Neural progenitor cell (in vitro differentiated cells): ENCODE data around the gene ZNF664.
"Not testable (repeated sequence)": the region's sequence is repeated elsewhere in the genome, so short reads cannot be mapped to it uniquely, and the experiment has no call there.

Experiments used
- EZH2 ChIP-seq: fragments of 200-600 bp; sonication (generic); IDR thresholded peaks from 2 replicates; pipeline ENCODE4 v1.6.1; 2017; ENCODE audit warnings: antibody characterized with exemption, mild to moderate bottlenecking, moderate library complexity
- EZH2phosphoT487 ChIP-seq: fragments of 200-600 bp; sonication (generic); IDR thresholded peaks from 2 replicates; pipeline ENCODE4 v1.6.1; 2017; ENCODE audit warnings: antibody characterized with exemption
- TF ChIP-seq, protein P1 (sequence below): fragments of 200-600 bp; sonication (generic); IDR thresholded peaks from 2 replicates; pipeline ENCODE4 v1.5.1; 2017; ENCODE audit warnings: antibody characterized with exemption, mild to moderate bottlenecking

DNA sequence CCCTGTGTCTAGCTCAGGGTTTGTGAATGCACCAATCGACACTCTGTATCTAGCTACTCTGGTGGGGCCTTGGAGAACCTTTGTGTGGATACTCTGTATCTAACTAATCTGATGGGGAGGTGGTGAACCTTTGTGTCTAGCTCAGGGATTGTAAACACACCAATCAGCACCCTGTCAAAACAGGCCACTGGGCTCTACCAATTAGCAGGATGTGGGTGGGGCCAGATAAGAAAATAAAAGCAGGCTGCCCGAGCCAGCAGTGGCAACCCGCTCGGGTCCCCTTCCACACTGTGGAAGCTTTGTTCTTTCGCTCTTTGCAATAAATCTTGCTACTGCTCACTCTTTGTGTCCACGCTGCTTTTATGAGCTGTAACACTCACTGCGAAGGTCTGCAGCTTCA is 25.5 kb upstream of the ZNF664 start:
- TF ChIP-seq, protein P1, sequence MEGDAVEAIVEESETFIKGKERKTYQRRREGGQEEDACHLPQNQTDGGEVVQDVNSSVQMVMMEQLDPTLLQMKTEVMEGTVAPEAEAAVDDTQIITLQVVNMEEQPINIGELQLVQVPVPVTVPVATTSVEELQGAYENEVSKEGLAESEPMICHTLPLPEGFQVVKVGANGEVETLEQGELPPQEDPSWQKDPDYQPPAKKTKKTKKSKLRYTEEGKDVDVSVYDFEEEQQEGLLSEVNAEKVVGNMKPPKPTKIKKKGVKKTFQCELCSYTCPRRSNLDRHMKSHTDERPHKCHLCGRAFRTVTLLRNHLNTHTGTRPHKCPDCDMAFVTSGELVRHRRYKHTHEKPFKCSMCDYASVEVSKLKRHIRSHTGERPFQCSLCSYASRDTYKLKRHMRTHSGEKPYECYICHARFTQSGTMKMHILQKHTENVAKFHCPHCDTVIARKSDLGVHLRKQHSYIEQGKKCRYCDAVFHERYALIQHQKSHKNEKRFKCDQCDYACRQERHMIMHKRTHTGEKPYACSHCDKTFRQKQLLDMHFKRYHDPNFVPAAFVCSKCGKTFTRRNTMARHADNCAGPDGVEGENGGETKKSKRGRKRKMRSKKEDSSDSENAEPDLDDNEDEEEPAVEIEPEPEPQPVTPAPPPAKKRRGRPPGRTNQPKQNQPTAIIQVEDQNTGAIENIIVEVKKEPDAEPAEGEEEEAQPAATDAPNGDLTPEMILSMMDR = not testable (repeated sequence)
- TF ChIP-seq EZH2, EZH2phosphoT487: not testable (repeated sequence)
